Thyroid gland (tissue), 4 donors: ENCODE results near the gene ALG6. TPM values are rescaled to one million over a fixed set of nuclear protein-coding genes. Genes with fewer than 3 reads are reported as not detected.

Experiments
- DNase-seq, 2 donors: peaks; one replicate each; pipeline ENCODE4 v3.0.0-alpha.2; 2019
- H3K27ac ChIP-seq, 3 donors: fragments of 200-600 bp; sonication (generic); 1 replicate in 2 of 3; 2 replicates in 1 of 3; pipeline ENCODE4 v1.5.1; 2016 to 2019; ENCODE audit warnings: mild to moderate bottlenecking in 1 of 3, moderate library complexity in 1 of 3
- H3K27me3 ChIP-seq: fragments of 200-600 bp; sonication (generic); one replicate; pipeline ENCODE4 v1.5.1; 2019
- H3K36me3 ChIP-seq, 2 donors: fragments of 200-600 bp; sonication (generic); one replicate each; pipeline ENCODE4 v1.5.1; 2016 to 2019
- H3K4me1 ChIP-seq, 2 donors: fragments of 200-600 bp; sonication (generic); one replicate each; pipeline ENCODE4 v1.5.1; 2017 to 2019
- H3K4me3 ChIP-seq, 3 donors: fragments of 200-600 bp; sonication (generic); replicated peaks in 1 of 3; 1 replicate in 2 of 3; 2 replicates in 1 of 3; pipeline ENCODE4 v1.5.1; 2016; ENCODE audit warnings: mild to moderate bottlenecking in 1 of 3
- H3K9me3 ChIP-seq: fragments of 200-600 bp; sonication (generic); one replicate; pipeline ENCODE4 v1.5.1; 2017
- CTCF ChIP-seq, 6 experiments: fragments of 200-600 bp in 3 of 6; fragments of 450-650 bp in 3 of 6; sonication (generic) in 3 of 6; IDR thresholded peaks; one replicate each; pipeline ENCODE4 v1.5.1; 2016 to 2019; ENCODE audit warnings: antibody characterized with exemption in 6 of 6, mild to moderate bottlenecking in 2 of 6, inconsistent platforms in 1 of 6, moderate library complexity in 1 of 6
- POLR2A ChIP-seq, 2 donors: fragments of 450-650 bp; IDR thresholded peaks; one replicate each; pipeline ENCODE4 v1.6.1; 2017; ENCODE audit warnings: antibody characterized with exemption in 2 of 2, mild to moderate bottlenecking in 2 of 2, moderate library complexity in 1 of 2
- WGBS, 2 donors: methylation state at CpG; one replicate each; pipeline ENCODE4 v1.1.5; 2017; 5-methylcytosine and 5-hydroxymethylcytosine counted together
- intact Hi-C: fragments of 100-400 bp; cut with DNase I; formaldehyde crosslinking; loops from one replicate; pipeline ENCODE4 v1.15.1; 2023
- total RNA-seq, 4 donors: library from RNA; depleted of rRNA; stranded (reverse); fragments of >200 nt; gene quantifications; one replicate each; pipeline ENCODE4 v1.2.3, GENCODE V29; 2016

ALG6 gene
- total RNA-seq, 4 donors from 2014 or later, result 9.2 to 21.5 (median 19.7) TPM

DNA sequence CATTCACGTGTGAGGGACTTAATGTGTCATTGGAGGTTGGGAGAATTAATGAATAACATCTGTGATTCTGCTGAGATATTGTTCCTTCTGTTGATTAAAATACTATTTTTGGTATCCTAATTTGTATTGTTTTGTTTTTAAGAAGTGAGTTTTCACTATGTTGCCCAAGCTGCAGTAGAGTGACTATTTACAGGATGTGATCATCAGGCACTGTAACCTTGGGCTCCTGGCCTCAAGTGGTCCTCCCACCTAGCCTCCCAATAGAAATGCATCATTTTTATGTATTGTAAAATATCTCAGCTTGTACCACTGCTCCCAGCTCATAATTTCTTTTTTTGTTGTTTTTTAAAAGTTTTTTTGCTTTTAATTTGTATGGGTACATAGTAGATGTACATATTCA lies 14.3 kb downstream of the ALG6 start:
- intact Hi-C loops, result no loop called here
- Histone ChIP-seq H3K9me3 (no peaks in the 10 kb centered on the region), H3K27me3 (no peaks in the 10 kb centered on the region), H3K36me3 (peaks cover 0 to 3% of the 10 kb centered on the region in 2 donors), H3K27ac (no peak overlapping the region), H3K4me3 (no peak overlapping the region), H3K4me1 (no peaks in the 10 kb centered on the region)
- WGBS, 2 donors, result 83% methylated on average over 1 of the region's 1 CpG
- no peak for TF ChIP-seq CTCF (IDR thresholded peaks at IDR 0.05)
- TF ChIP-seq POLR2A (IDR thresholded peaks at IDR 0.05), result no peak
- DNase-seq, result no peak

DNA sequence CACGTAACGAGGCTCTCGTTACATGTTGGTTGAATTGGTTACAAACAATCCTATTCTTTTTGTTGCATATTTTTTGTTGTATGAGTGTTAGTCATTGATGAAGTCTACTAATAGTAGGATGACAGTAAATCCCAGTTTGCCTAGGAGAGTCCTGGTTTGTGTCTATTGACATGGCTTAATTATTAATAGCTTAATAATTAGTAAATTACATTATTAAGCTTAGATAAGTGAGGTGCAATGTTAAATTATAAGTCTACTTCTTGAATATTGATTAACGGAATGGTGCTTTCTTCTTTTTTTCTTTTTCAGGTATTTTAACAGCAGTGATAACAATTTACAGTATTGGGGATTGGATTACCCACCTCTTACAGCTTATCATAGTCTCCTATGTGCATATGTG lies 34.5 kb downstream of the ALG6 start:
- intact Hi-C loops, result no loop called here
- WGBS, 2 donors, result 89 to 90% methylated on average over 4 of the region's 4 CpGs
- peaks cover 0 to 3% of the 10 kb centered on the region in 2 donors for H3K36me3 ChIP-seq
- TF ChIP-seq CTCF (IDR thresholded peaks at IDR 0.05) (no peak), POLR2A (IDR thresholded peaks at IDR 0.05) (no peak)
- peaks cover 0 to 6% of the 10 kb centered on the region in 2 donors for H3K4me1 ChIP-seq
- H3K27ac ChIP-seq, result no peak overlapping the region
- no peak for DNase-seq
- H3K4me3 ChIP-seq, result no peak overlapping the region
- no peaks in the 10 kb centered on the region for H3K27me3 ChIP-seq
- no peaks in the 10 kb centered on the region for H3K9me3 ChIP-seq

- Histone ChIP-seq H3K4me3 (no peak overlapping the region), H3K27ac (no peak overlapping the region), H3K4me1 (peaks cover 0 to 6% of the 10 kb centered on the region in 2 donors), H3K27me3 (no peaks in the 10 kb centered on the region), H3K9me3 (no peaks in the 10 kb centered on the region), H3K36me3 (peaks cover 0 to 3% of the 10 kb centered on the region in 2 donors)
- WGBS, 2 donors, result 57 to 77% methylated on average over 3 of the region's 3 CpGs
- intact Hi-C loops, result no loop called here
- DNase-seq, result no peak
- no peak for TF ChIP-seq CTCF (IDR thresholded peaks at IDR 0.05)
- no peak for TF ChIP-seq POLR2A (IDR thresholded peaks at IDR 0.05)
Observed at GRCh38 chr1:63403386-63403785, 36.0 kb downstream of the ALG6 start.

DNA sequence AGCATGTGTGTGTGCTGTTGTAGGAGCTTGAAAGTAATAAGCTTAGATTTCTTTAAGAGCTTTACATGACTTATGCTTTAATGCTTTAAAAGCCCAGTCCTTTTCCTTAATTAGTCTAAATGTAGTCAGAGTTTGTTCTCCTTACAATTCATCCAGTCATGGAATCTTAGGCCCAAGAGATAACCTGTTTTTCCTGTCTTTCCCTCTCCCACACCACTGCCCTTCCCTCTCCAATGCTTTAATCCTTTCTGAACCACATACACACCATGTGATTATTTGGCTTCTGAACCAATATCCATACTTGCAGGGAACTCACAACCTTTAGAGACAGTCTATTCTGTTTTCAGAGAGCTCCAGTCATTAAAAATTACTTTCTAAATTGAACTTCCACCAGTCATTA lies 37.6 kb downstream of the ALG6 start:
- no peaks in the 10 kb centered on the region for H3K9me3 ChIP-seq
- H3K27me3 ChIP-seq, result no peaks in the 10 kb centered on the region
- peak in 1 of 2 donors; percentile 21 for DNase-seq
- no peak overlapping the region for H3K4me3 ChIP-seq
- no peak overlapping the region for H3K27ac ChIP-seq
- intact Hi-C loops, result no loop called here
- TF ChIP-seq POLR2A (IDR thresholded peaks at IDR 0.05), result no peak
- no peak for TF ChIP-seq CTCF (IDR thresholded peaks at IDR 0.05)
- peaks cover 0 to 6% of the 10 kb centered on the region in 2 donors for H3K4me1 ChIP-seq
- H3K36me3 ChIP-seq, result no peaks in the 10 kb centered on the region

DNA sequence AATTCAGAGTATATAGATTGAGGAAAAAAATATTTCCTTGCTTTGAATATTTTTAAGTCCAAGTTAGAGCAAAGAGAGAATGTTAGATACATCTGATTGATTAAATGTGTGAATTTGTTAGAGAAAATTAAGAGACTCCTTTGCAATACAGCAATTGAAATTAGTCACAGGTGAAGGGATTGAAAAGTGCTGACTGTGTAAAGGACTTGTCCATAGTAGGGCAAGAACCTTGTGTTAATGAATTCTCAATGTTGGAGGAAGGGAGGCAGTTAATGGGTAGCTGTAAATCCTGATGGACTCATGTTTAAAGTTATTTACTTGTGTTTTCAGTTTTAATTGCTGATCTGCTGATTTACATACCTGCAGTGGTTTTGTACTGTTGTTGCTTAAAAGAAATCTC lies 38.6 kb downstream of the ALG6 start:
- Histone ChIP-seq H3K27ac (no peak overlapping the region), H3K27me3 (no peaks in the 10 kb centered on the region), H3K4me1 (peaks cover 0 to 6% of the 10 kb centered on the region in 2 donors), H3K9me3 (no peaks in the 10 kb centered on the region), H3K36me3 (no peaks in the 10 kb centered on the region), H3K4me3 (no peak overlapping the region)
- intact Hi-C loops, result no loop called here
- no peak for TF ChIP-seq POLR2A (IDR thresholded peaks at IDR 0.05)
- no peak for TF ChIP-seq CTCF (IDR thresholded peaks at IDR 0.05)
- no peak for DNase-seq
